Urothelium cell line (cell line): ENCODE data around the gene CBR3.
A peak's percentile ranks its signal among the peaks of the same experiment; 100 is the strongest.
"Not testable (repeated sequence)": the region's sequence is repeated elsewhere in the genome, so short reads cannot be mapped to it uniquely, and the experiment has no call there.

ENCODE experiments used
- DNase-seq: peaks from one replicate; pipeline ENCODE4 v3.0.0; 2011; ENCODE audit warnings: low spot score, mixed read lengths
- FAIRE-seq: peaks from 2 replicates; lab custom pipeline; 2011; peaks lifted over from hg19 to GRCh38; lab: Jason Lieb, UNC

The CBR3 gene

GRCh38 chr21:36134803-36135390 is at the start of gene CBR3:
TSS of gene CBR3 (plus strand) at chr21:36135079. CDS start at chr21:36135193, 114 bp downstream.
- DNase-seq: peak; percentile 18

GRCh38 chr21:36087362-36088138 is 47.3 kb upstream of the CBR3 start:
- FAIRE-seq (no peak), DNase-seq (no peak)

More at GRCh38 chr21:36134803-36135390, at the start of gene CBR3:
- no peak for FAIRE-seq

- no peak for DNase-seq
These were observed 44.9 kb upstream of the CBR3 start for GRCh38 chr21:36089946-36090345.

GRCh38 chr21:36092681-36093080 is 42.2 kb upstream of the CBR3 start:
- no peak for FAIRE-seq
- DNase-seq: no peak

More at GRCh38 chr21:36089946-36090345, 44.9 kb upstream of the CBR3 start:
- FAIRE-seq: no peak

GRCh38 chr21:36093512-36093911 is 41.4 kb upstream of the CBR3 start:
- DNase-seq: no peak
- FAIRE-seq: no peak

GRCh38 chr21:36096398-36097290 is 38.2 kb upstream of the CBR3 start:
- DNase-seq (no peak), FAIRE-seq (no peak)

- DNase-seq (peak; percentile 5), FAIRE-seq (no peak)
These were observed 37.3 kb upstream of the CBR3 start for GRCh38 chr21:36097427-36098181.

GRCh38 chr21:36098182-36098532 is 36.7 kb upstream of the CBR3 start:
- no peak for FAIRE-seq

GRCh38 chr21:36099000-36099399 is 35.9 kb upstream of the CBR3 start:
- no peak for DNase-seq
- no peak for FAIRE-seq

More at GRCh38 chr21:36098182-36098532, 36.7 kb upstream of the CBR3 start:
- no peak for DNase-seq

GRCh38 chr21:36099695-36100211 is 35.1 kb upstream of the CBR3 start:
- FAIRE-seq, DNase-seq: not testable (repeated sequence)

GRCh38 chr21:36100971-36101641 is 33.8 kb upstream of the CBR3 start:
- no peak for DNase-seq
- FAIRE-seq: no peak

- FAIRE-seq (no peak), DNase-seq (no peak)
These were observed 31.4 kb upstream of the CBR3 start for GRCh38 chr21:36103434-36103833.

GRCh38 chr21:36104317-36105300 is 30.3 kb upstream of the CBR3 start:
- DNase-seq (no peak), FAIRE-seq (no peak)

GRCh38 chr21:36105327-36105842 is 29.5 kb upstream of the CBR3 start:
- DNase-seq (no peak), FAIRE-seq (no peak)

GRCh38 chr21:36109868-36110267 is 25.0 kb upstream of the CBR3 start:
- DNase-seq (no peak), FAIRE-seq (no peak)

GRCh38 chr21:36111238-36111637 is 23.6 kb upstream of the CBR3 start:
- DNase-seq (no peak), FAIRE-seq (no peak)

GRCh38 chr21:36113647-36114428 is 21.0 kb upstream of the CBR3 start:
- no peak for FAIRE-seq
- no peak for DNase-seq
